Stomach (tissue), 4 donors: ENCODE measurements around the gene INSC.

ENCODE experiments used
- POLR2A ChIP-seq, 4 donors: fragments of 450-650 bp; IDR thresholded peaks; one replicate each; pipeline ENCODE4 v1.6.1; 2016; ENCODE audit warnings: antibody characterized with exemption in 4 of 4, control low read depth in 2 of 4, mild to moderate bottlenecking in 1 of 4, moderate library complexity in 1 of 4
- POLR2AphosphoS5 ChIP-seq, 3 donors: sonication (generic); formaldehyde crosslinking; IDR thresholded peaks; one replicate each; pipeline ENCODE4 v1.6.1; 2016; ENCODE audit warnings: antibody characterized with exemption in 3 of 3
- TF ChIP-seq, protein P1 (sequence below), 7 experiments: fragments of 450-650 bp in 4 of 7; fragments of 200-600 bp in 3 of 7; sonication (generic) in 3 of 7; IDR thresholded peaks; one replicate each; pipeline ENCODE4 v1.5.1; 2016 to 2019; ENCODE audit warnings: antibody characterized with exemption in 7 of 7, control low read depth in 2 of 7, mild to moderate bottlenecking in 1 of 7

DNA sequence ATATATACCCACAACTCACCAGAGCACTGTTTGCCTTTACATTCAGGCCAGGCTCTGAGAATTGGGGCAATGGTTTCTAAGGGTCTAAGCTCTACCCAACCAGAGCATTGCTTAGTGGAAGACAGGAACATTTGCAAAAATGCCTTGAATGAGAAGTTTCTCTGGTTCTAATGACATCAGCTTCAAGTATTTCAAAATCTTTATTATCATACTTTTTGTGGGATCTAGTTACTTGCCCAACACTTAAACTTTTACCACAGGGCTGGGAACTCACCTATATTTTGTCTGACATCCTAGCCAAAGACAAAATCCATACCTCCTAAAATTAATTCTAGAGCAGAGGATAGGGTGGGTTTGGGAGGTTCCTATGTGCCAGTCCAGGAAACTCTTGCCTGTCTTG, 51.5 kb downstream of the INSC start:
- TF ChIP-seq POLR2A (IDR thresholded peaks at IDR 0.05) (no peak), POLR2AphosphoS5 (IDR thresholded peaks at IDR 0.05) (no peak)
- TF ChIP-seq, protein P1, sequence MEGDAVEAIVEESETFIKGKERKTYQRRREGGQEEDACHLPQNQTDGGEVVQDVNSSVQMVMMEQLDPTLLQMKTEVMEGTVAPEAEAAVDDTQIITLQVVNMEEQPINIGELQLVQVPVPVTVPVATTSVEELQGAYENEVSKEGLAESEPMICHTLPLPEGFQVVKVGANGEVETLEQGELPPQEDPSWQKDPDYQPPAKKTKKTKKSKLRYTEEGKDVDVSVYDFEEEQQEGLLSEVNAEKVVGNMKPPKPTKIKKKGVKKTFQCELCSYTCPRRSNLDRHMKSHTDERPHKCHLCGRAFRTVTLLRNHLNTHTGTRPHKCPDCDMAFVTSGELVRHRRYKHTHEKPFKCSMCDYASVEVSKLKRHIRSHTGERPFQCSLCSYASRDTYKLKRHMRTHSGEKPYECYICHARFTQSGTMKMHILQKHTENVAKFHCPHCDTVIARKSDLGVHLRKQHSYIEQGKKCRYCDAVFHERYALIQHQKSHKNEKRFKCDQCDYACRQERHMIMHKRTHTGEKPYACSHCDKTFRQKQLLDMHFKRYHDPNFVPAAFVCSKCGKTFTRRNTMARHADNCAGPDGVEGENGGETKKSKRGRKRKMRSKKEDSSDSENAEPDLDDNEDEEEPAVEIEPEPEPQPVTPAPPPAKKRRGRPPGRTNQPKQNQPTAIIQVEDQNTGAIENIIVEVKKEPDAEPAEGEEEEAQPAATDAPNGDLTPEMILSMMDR (IDR thresholded peaks at IDR 0.05): no peak
